HFF-Myc (cell line): ENCODE measurements around the gene CHRD.

Experiments
- DNase-seq: peaks from one replicate; pipeline ENCODE4 v3.0.0-alpha.2; 2011; ENCODE audit warnings: low read depth; ENCODE audit errors: extremely low read depth
- H3K4me3 ChIP-seq: replicated peaks from 2 replicates; pipeline ENCODE4 v1.5.1; 2011; ENCODE audit warnings: low read depth, mild to moderate bottlenecking, control low read depth, low read length
- TF ChIP-seq, protein P1 (sequence below): IDR thresholded peaks from 2 replicates; pipeline ENCODE4 v1.5.1; 2012; ENCODE audit warnings: mild to moderate bottlenecking, low read depth, low read length, control low read depth; ENCODE audit errors: missing control alignments

Gene CHRD

GRCh38 chr3:184372911-184373310 is 6.9 kb upstream of the CHRD start:
- no peak for DNase-seq
- no peak overlapping the region for H3K4me3 ChIP-seq
- TF ChIP-seq, protein P1, sequence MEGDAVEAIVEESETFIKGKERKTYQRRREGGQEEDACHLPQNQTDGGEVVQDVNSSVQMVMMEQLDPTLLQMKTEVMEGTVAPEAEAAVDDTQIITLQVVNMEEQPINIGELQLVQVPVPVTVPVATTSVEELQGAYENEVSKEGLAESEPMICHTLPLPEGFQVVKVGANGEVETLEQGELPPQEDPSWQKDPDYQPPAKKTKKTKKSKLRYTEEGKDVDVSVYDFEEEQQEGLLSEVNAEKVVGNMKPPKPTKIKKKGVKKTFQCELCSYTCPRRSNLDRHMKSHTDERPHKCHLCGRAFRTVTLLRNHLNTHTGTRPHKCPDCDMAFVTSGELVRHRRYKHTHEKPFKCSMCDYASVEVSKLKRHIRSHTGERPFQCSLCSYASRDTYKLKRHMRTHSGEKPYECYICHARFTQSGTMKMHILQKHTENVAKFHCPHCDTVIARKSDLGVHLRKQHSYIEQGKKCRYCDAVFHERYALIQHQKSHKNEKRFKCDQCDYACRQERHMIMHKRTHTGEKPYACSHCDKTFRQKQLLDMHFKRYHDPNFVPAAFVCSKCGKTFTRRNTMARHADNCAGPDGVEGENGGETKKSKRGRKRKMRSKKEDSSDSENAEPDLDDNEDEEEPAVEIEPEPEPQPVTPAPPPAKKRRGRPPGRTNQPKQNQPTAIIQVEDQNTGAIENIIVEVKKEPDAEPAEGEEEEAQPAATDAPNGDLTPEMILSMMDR, result no peak

- no peak for DNase-seq
- TF ChIP-seq, protein P1, result no peak
- H3K4me3 ChIP-seq, result no peak overlapping the region
These were observed 6.4 kb upstream of the CHRD start for GRCh38 chr3:184373422-184373821.

- H3K4me3 ChIP-seq, result no peak overlapping the region
- no peak for DNase-seq
- TF ChIP-seq, protein P1, result no peak
These were observed 4.0 kb upstream of the CHRD start for GRCh38 chr3:184375747-184376461.

GRCh38 chr3:184377374-184377773 is 2.5 kb upstream of the CHRD start:
- TF ChIP-seq, protein P1, result no peak
- no peak overlapping the region for H3K4me3 ChIP-seq
- DNase-seq, result no peak

DNA sequence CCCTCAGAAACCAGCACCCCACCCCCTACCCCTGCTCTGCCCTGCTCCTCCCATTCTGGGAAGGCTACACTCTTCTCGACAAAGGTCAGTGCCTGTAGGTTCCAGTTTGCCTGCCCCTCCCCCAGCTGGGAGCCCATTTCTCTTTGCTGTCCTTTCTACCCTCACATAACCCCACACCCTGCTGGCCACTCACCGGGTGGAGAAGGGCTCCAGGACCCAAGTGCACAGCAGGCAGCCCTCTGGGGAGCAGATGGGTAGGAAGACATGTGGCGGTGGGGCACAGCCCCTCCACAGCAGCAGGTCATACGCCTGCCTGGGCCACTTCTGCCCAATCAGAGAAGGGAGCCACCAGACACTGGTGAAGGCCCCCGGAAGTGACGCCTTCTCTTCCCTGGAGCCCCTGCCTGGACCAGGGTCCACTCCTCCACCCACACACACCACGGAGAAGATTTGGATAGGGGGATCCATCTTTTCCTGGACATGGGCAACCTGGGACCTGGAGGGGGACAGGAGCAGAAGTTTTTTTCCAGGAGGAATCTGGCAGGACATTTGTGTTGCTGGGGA is 1.9 kb upstream of the CHRD start, which contains the start of gene THPO:
THPO (minus strand) TSS at position 326 of the 564 bp plus-strand sequence. CDS start 1,948 bp downstream, outside the sequence.
- H3K4me3 ChIP-seq, result no peak within 1 kb of the TSS
- no peak for DNase-seq
- TF ChIP-seq, protein P1, result no peak

DNA sequence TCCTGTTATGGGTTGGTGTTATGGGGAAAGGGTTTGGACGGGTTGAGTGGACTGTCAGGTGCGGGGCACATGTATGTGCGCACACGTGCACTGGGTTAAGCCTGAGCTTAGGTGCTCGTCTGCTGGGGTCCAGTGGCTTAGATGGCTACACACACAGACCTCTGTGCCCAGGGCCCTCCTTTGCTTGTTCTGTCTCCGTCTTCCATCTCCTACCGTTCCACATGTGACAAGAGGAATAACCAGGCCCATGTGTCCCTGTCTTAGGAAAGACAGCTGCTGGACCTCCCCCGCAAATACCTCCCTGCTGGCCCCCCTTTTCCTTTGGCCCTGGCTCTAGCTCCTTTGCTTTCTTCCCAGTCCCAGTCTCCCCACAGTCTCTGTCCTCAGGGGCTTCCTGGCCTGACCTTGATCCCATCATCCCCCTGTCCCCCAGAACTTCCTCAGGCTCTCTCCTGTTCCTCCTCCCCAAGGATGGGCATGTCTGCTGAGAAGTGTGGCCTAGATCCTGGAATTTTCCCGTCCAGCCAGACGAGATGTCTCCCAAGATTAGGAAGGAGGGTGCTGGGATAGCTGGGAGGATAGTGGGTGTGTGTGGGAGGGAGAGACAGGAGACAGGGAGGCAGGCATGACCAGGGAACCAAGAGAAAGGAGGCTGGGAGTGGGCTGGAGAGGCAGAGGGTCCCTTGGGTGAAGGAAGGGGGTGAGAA is 1.1 kb upstream of the CHRD start:
- no peak for DNase-seq
- no peak overlapping the region for H3K4me3 ChIP-seq
- TF ChIP-seq, protein P1, result no peak
